Mesothelial cell of epicardium (in vitro differentiated cells): ENCODE results near the gene DDX49. TPM values are rescaled to one million over a fixed set of nuclear protein-coding genes. Genes with fewer than 3 reads are reported as not detected.

ENCODE experiments used
- DNase-seq, 2 experiments: peaks; one replicate each; pipeline ENCODE4 v3.0.0; 2021; ENCODE audit warnings: low spot score in 2 of 2; ENCODE audit not compliant: unreplicated experiment in 2 of 2
- H3K27ac Mint-ChIP-seq: 2 replicates; pipeline ENCODE4 v1.8.0; 2021; ENCODE audit warnings: mixed read lengths
- H3K27me3 Mint-ChIP-seq: 2 replicates; pipeline ENCODE4 v1.8.0; 2021; ENCODE audit warnings: low read depth, mixed read lengths
- H3K36me3 Mint-ChIP-seq: 2 replicates; pipeline ENCODE4 v1.8.0; 2021; ENCODE audit warnings: mixed read lengths
- H3K4me1 Mint-ChIP-seq: 2 replicates; pipeline ENCODE4 v1.8.0; 2021; ENCODE audit warnings: mixed read lengths
- H3K4me3 Mint-ChIP-seq: 2 replicates; pipeline ENCODE4 v1.8.0; 2021; ENCODE audit warnings: mild to moderate bottlenecking, moderate library complexity, mixed read lengths
- H3K9me3 Mint-ChIP-seq: 2 replicates; pipeline ENCODE4 v1.8.0; 2021; ENCODE audit warnings: mixed read lengths
- total RNA-seq: library from RNA; stranded (reverse); gene quantifications from 3 replicates; pipeline ENCODE4 v1.2.1, GENCODE V29; 2021
- TF ChIP-seq, protein P1 (sequence below): fragments of 200-600 bp; sonication (generic); IDR thresholded peaks from one replicate; pipeline ENCODE4 v1.5.0; 2021; ENCODE audit warnings: antibody characterized with exemption; ENCODE audit not compliant: unreplicated experiment

The DDX49 gene
- total RNA-seq, 1 donor from 2014 or later, result 46.1 TPM

DNA sequence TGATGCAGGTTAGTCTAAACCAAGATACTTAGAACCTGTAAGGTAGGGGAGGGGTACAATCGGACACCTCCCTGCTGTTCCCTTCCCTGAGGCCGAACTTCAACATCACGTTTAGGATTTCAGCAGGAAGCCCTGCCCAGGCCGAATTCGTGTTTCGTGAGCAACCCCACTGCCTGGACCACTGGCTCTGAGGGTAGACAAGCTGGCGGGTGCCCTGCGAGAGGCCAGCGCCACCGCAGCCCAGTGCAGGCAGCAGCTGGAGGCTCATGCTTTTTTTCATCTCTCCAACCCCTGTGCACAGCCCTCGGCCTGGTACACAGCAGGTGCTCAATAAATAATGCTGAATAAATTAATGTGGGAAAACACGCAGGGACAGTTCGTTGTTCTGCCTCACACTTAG, 13.8 kb downstream of the DDX49 start:
- peaks cover 14% of the 10 kb centered on the region for H3K36me3 Mint-ChIP-seq
- TF ChIP-seq, protein P1, sequence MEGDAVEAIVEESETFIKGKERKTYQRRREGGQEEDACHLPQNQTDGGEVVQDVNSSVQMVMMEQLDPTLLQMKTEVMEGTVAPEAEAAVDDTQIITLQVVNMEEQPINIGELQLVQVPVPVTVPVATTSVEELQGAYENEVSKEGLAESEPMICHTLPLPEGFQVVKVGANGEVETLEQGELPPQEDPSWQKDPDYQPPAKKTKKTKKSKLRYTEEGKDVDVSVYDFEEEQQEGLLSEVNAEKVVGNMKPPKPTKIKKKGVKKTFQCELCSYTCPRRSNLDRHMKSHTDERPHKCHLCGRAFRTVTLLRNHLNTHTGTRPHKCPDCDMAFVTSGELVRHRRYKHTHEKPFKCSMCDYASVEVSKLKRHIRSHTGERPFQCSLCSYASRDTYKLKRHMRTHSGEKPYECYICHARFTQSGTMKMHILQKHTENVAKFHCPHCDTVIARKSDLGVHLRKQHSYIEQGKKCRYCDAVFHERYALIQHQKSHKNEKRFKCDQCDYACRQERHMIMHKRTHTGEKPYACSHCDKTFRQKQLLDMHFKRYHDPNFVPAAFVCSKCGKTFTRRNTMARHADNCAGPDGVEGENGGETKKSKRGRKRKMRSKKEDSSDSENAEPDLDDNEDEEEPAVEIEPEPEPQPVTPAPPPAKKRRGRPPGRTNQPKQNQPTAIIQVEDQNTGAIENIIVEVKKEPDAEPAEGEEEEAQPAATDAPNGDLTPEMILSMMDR, result no peak
- H3K27ac Mint-ChIP-seq, result no peak overlapping the region
- no peak for DNase-seq
- no peaks in the 10 kb centered on the region for H3K27me3 Mint-ChIP-seq
- peaks cover 3% of the 10 kb centered on the region for H3K4me1 Mint-ChIP-seq
- H3K4me3 Mint-ChIP-seq, result no peak overlapping the region
- H3K9me3 Mint-ChIP-seq, result no peaks in the 10 kb centered on the region

DNA sequence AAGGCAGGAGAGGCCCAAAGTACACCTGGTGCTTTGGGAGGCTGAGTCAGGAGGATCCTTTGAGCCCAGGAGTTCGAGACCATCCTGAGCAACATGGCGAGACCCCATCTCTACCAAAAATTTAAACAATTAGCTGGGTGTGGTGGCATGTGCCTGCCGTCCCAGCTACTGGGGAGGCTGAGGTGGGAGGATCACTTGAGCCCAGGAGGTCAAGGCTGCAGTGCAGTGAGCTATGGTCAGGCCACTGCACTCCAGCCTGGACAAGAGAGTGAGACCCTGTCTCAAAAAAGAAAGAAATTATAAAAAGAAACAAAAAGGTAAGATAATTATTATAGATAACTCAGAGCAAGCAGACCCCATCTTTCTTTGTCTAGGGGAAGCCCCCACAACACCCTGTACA, 19.6 kb downstream of the DDX49 start:
- Mint-ChIP-seq H3K27ac (peak overlapping the region; percentile 34), H3K4me1 (peaks cover 13% of the 10 kb centered on the region), H3K4me3 (peak overlapping the region; percentile 89)

DNA sequence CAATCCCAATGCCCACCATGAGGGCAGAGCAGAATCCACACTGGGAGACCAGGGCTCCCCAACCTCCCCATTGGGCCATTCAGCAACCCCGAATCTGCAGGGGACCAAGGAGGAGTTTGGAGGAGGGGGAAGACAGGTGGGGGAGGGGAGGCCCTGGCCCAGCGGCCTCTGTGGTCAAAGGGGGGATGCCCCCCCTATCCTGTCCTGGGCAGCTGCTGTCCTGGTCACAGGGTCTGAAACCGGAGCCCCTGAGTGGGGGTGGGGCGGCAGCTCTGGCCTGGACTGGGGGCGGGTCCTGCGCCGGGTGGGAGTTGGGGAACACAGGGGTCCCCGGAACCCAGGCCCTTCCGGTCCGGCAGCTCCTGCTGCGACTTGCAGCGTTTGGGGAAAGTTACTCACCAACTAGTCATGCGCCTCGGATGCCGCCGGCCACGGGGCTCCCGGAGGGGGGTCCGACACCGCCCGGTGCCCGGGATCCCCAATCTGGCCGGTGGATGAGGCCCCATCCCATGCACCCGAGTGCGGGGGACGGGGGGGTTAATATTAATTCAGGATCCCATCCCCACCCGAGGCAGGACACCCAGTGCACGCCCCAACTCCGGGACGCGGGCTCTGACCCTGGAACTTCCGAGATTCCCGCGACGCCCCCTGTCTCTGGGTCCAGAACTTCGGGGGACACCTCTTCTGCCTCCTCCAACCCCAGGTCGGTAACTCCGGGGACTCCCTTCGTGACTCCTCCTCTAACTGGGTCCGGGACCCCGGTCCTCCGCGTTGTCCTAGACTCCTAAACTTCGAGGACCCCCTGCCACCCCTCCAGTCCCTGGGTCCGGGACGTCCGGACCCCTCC, 20.6 kb downstream of the DDX49 start:
- TF ChIP-seq, protein P1, result no peak
- peak in 1 of 2 experiments; percentile 56 for DNase-seq
- peaks cover 1% of the 10 kb centered on the region for H3K27me3 Mint-ChIP-seq
- H3K36me3 Mint-ChIP-seq, result peaks cover 8% of the 10 kb centered on the region
- H3K4me1 Mint-ChIP-seq, result peaks cover 13% of the 10 kb centered on the region
- peak overlapping the region; percentile 89 for H3K4me3 Mint-ChIP-seq
- no peaks in the 10 kb centered on the region for H3K9me3 Mint-ChIP-seq
- H3K27ac Mint-ChIP-seq, result peak overlapping the region; percentile 93

More for the DNA sequence above, 19.6 kb downstream of the DDX49 start:
- TF ChIP-seq, protein P1, result no peak
- no peaks in the 10 kb centered on the region for H3K9me3 Mint-ChIP-seq
- H3K27me3 Mint-ChIP-seq, result peaks cover 1% of the 10 kb centered on the region
- no peak for DNase-seq
- peaks cover 11% of the 10 kb centered on the region for H3K36me3 Mint-ChIP-seq

DNA sequence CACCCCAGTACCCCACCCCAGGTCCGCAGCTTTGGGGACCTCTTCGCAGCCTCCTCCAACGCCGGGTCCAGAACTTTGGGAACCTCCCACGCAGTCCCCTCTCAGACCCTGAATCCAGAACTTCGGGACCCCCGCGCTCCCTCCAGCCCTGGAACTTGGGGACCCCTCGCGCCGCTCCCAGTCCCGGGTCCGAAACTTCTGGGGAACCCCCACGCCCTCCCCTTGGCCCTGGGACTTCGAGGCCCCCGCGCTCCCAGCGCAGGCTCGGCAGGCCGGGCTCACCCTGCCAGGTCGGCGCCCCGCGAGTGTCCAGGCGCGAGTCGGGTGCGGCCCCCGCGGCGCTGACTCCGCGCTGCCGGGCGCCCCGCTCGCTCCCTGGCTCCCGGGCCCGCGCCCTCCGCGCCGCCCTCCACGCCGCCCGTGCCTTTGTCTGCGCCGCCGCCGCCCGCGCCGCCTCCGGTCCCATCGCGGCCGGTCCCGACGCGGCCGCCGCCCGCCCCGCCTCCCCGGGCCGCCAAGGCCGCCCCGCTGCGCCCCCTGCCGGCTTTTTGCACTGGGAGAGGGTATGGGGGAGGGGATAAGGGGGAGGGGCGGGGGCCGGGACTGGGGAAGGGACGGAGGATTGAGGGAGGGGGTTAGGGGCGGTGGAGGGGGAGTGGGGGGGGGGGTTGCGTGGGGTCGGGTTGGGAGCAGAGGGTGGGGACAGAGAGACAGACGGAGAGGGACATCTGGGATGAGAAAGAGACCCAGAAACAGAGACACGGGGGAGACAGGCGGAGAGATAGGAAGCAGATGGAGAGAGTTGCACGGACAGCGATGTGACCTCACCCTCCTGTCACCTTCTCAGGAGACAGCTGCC, 21.5 kb downstream of the DDX49 start, which contains the start of gene HOMER3:
Gene HOMER3 (minus strand): TSS at position 449 of the 859 bp plus-strand sequence. CDS start 2,235 bp downstream, outside the sequence.
- no peaks in the 10 kb centered on the region for H3K9me3 Mint-ChIP-seq
- H3K4me3 Mint-ChIP-seq, result peak within 1 kb of the TSS; percentile 89
- peaks cover 13% of the 10 kb centered on the region for H3K4me1 Mint-ChIP-seq
- peak; percentile 83 to 90 for DNase-seq
- peaks cover 1% of the 10 kb centered on the region for H3K27me3 Mint-ChIP-seq
- peaks cover 8% of the 10 kb centered on the region for H3K36me3 Mint-ChIP-seq
- TF ChIP-seq, protein P1, result no peak
- peak within 1 kb of the TSS; percentile 93 for H3K27ac Mint-ChIP-seq

DNA sequence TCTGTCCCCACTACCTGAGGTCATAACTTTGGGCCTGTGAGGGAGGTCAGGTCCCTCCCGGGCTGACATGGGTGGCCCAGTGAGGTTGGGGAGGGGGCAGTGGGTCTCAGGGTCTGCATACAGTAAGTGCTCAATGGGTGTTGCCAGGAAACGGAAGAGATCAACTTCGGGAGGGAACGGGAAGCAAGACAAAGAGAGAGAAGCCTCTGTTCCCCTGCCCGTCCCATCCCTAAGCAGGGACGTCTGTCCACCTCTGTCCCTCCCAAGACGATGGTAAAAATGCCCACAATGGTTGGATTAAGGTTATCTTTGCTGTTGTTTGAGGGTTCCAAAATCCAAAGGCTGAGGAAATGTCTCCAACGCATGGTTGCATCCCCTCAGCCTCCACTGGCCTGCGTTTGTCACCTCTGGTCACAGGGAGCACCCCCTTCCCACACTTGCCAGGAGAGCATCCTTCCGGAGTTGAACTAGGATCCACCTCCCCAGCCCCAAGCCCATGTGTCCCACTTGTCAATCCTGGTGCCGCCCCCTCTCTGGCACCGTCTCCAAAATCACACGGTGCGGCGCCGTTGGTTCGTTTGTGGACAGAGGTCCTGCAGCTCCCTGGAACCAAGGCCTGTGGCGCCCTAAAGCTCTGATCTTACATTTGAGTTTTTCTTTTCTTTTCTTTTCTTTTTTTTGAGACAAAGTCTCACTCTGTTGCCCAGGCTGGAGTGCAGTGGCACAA, 22.3 kb downstream of the DDX49 start:
- TF ChIP-seq, protein P1, result no peak
- Mint-ChIP-seq H3K4me1 (peaks cover 13% of the 10 kb centered on the region), H3K4me3 (peak overlapping the region; percentile 54), H3K27ac (peak overlapping the region; percentile 39), H3K9me3 (no peaks in the 10 kb centered on the region), H3K36me3 (peaks cover 8% of the 10 kb centered on the region), H3K27me3 (peaks cover 1% of the 10 kb centered on the region)
- no peak for DNase-seq
